Measurements from ENCODE around the gene KCNAB1.
A peak's percentile ranks its signal among the peaks of the same experiment; 100 is the strongest.

Gene KCNAB1

GRCh38 chr3:156381253-156381652 lies 260.9 kb downstream of the KCNAB1 start:
- TF ChIP-seq CTCF (IDR thresholded peaks at IDR 0.05; ENCODE audit: insufficient read depth, low read depth, low read length, missing control alignments) = no peak
- no peak for DNase-seq (ENCODE audit: low read depth)
- H3K4me3 ChIP-seq (ENCODE audit: low read length) = no peak overlapping the region

- TF ChIP-seq CTCF (IDR thresholded peaks at IDR 0.05; ENCODE audit: insufficient read depth, low read depth, low read length, missing control alignments) = peak; percentile 70
- H3K4me3 ChIP-seq (ENCODE audit: low read length) = no peak overlapping the region
- peak; percentile 56 for DNase-seq (ENCODE audit: low read depth)
Measured at GRCh38 chr3:156382458-156383346, 262.3 kb downstream of the KCNAB1 start.

- TF ChIP-seq CTCF (IDR thresholded peaks at IDR 0.05; ENCODE audit: insufficient read depth, low read depth, low read length, missing control alignments) = no peak
Measured at GRCh38 chr3:156383441-156384025, 263.2 kb downstream of the KCNAB1 start.

GRCh38 chr3:156388497-156389448 lies 268.4 kb downstream of the KCNAB1 start:
- no peak for DNase-seq (ENCODE audit: low read depth)
- TF ChIP-seq CTCF (IDR thresholded peaks at IDR 0.05; ENCODE audit: insufficient read depth, low read depth, low read length, missing control alignments) = no peak

More at GRCh38 chr3:156383441-156384025, 263.2 kb downstream of the KCNAB1 start:
- H3K4me3 ChIP-seq (ENCODE audit: low read length) = no peak overlapping the region
- no peak for DNase-seq (ENCODE audit: low read depth)

GRCh38 chr3:156389449-156389950 lies 269.1 kb downstream of the KCNAB1 start:
- TF ChIP-seq CTCF (IDR thresholded peaks at IDR 0.05; ENCODE audit: insufficient read depth, low read depth, low read length, missing control alignments) = no peak
- no peak overlapping the region for H3K4me3 ChIP-seq (ENCODE audit: low read length)
- no peak for DNase-seq (ENCODE audit: low read depth)

More at GRCh38 chr3:156388497-156389448, 268.4 kb downstream of the KCNAB1 start:
- no peak overlapping the region for H3K4me3 ChIP-seq (ENCODE audit: low read length)

GRCh38 chr3:156390846-156391245 lies 270.5 kb downstream of the KCNAB1 start:
- TF ChIP-seq CTCF (IDR thresholded peaks at IDR 0.05; ENCODE audit: insufficient read depth, low read depth, low read length, missing control alignments) = no peak
- no peak overlapping the region for H3K4me3 ChIP-seq (ENCODE audit: low read length)
- DNase-seq (ENCODE audit: low read depth) = no peak
